ENCODE measurements around the gene PIGM.

DNA sequence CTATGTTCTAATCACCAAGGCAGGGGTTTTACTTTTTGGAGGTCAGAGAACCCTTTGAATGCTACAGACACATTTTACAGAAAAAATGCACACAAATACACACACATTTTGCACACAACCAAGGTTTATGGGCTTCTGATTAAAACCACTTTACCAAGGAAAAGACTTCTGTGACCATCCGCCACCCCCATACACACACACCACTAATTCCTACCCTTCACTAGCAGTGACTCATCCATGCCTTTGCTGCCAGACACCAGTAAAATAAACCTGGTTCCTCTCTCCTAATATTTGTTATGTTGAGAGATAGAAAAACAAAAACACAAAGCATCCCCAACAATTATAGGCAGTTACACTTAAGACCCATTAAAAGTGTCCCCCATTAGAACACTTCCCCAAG lies 12.9 kb downstream of the PIGM start:
- TF ChIP-seq, protein P1, sequence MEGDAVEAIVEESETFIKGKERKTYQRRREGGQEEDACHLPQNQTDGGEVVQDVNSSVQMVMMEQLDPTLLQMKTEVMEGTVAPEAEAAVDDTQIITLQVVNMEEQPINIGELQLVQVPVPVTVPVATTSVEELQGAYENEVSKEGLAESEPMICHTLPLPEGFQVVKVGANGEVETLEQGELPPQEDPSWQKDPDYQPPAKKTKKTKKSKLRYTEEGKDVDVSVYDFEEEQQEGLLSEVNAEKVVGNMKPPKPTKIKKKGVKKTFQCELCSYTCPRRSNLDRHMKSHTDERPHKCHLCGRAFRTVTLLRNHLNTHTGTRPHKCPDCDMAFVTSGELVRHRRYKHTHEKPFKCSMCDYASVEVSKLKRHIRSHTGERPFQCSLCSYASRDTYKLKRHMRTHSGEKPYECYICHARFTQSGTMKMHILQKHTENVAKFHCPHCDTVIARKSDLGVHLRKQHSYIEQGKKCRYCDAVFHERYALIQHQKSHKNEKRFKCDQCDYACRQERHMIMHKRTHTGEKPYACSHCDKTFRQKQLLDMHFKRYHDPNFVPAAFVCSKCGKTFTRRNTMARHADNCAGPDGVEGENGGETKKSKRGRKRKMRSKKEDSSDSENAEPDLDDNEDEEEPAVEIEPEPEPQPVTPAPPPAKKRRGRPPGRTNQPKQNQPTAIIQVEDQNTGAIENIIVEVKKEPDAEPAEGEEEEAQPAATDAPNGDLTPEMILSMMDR (IDR thresholded peaks at IDR 0.05; ENCODE audit: borderline replicate concordance, extremely low read depth, low read length, poor library complexity, severe bottlenecking): no peak
- TF ChIP-seq EZH2 (IDR thresholded peaks at IDR 0.05; ENCODE audit: borderline replicate concordance, low read depth, low read length, severe bottlenecking): no peak

All from DND-41 (cell line).